EL (cell line): ENCODE results near the gene PRPF38B.
A peak's percentile ranks its signal among the peaks of the same experiment; 100 is the strongest.
"Not testable (repeated sequence)": the region's sequence is repeated elsewhere in the genome, so short reads cannot be mapped to it uniquely, and the experiment has no call there.

Source experiments
- DNase-seq: peaks from one replicate; pipeline ENCODE4 v3.0.0-alpha.2; 2016

PRPF38B gene

DNA sequence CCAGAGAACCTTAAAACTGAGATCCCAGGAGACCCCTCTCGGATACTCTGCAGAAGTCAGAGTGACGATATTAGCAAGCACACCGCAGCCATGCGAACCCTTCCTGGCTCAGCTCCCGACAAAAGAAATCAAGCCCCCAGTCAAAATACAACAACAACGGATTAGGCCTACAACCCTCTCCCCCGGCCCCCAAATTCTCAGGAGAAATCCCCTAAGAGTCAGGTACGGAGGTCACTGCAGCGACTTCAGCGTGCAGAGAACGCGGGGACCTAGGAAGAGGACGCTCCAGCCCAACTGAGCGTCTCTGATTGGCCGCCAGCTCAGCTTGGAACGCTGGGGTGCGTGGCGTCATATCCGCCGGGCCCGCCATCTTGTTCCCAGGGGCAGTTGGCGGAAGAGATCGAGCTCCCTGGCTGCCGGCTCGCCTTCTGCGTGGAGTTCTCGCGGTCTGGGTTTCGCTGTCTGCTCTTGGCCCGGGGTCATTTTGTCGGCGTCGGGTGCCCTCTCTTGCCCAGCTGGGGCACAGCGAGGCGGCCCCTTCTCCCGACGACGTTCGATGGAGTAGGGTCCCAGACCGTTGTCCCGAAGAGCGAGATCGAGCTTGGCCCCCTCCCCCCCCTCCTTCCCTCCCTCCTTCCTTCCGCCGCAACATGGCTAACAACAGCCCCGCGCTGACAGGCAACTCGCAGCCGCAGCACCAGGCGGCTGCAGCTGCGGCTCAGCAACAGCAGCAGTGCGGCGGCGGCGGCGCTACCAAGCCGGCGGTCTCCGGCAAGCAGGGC, at the start of gene PRPF38B:
Gene PRPF38B (plus strand): TSS at position 369 of the 782 bp plus-strand sequence. CDS start 282 bp downstream, at position 651.
- DNase-seq: peak; percentile 93

GRCh38 chr1:108643492-108644335, 48.4 kb upstream of the PRPF38B start:
- peak; percentile 61 for DNase-seq

DNA sequence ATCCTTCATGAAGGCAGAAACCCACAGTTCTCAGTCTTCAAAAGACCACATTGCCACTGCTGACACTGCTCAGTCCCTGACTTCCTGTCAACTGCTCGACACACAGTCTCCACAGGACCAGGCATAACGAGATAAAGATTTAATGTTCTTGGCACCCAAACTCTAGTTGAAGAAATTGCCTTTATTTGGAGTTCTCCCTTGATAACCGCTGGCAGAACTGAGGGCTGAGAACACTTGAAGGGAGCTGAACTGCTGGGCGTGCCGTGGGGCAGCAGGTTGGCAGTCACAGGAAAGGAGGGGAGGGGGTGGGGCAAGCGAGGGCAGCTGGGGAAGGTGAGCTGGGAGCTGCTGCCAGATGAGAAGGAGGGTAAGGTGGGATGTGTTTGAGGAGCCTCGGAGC, 47.1 kb upstream of the PRPF38B start:
- no peak for DNase-seq

GRCh38 chr1:108645564-108646184, 46.4 kb upstream of the PRPF38B start:
- no peak for DNase-seq

GRCh38 chr1:108646265-108646647, 45.9 kb upstream of the PRPF38B start:
- DNase-seq: no peak

DNA sequence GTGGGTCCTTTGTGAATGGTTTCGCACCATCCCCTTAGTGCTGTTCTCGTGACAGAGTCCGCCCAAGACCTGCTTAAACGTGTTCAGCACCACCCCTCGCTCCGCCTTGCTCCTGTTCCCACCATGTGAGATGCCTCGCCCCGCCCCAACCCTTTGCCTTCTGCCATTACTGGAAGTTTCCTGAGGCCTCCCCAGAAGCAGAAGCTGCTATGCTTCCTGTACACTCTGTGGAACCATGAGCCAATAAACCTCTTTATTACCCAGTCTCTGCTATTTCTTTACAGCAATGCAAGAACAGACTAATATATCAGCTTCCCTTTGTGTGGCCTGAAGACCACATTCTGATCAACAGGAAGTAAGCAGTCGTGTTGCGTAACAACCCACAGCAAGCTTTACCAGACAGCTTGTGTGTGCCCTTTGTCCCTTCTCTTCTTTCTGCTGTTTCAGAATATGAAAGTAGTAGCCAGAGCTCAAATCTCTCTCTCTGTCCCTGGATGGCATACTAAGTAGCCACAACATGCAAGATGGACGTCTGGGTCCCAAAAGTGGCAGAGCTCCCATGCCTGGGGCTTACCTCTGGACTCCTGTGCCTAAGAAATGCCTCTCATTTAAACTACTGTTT, 45.4 kb upstream of the PRPF38B start:
- peak; percentile 69 for DNase-seq

- no peak for DNase-seq
Observed at GRCh38 chr1:108653431-108654105, 38.5 kb upstream of the PRPF38B start.

- DNase-seq: no peak
Observed at GRCh38 chr1:108657356-108658080, 34.6 kb upstream of the PRPF38B start.

- DNase-seq: peak; percentile 68
Observed at GRCh38 chr1:108661030-108661609, 31.0 kb upstream of the PRPF38B start, which contains the start of gene HENMT1. Gene HENMT1 (minus strand): TSS chr1:108661093. CDS start chr1:108659884, 1,209 bp downstream.

GRCh38 chr1:108663074-108663473, 29.0 kb upstream of the PRPF38B start:
- DNase-seq: no peak

GRCh38 chr1:108664481-108664880, 27.6 kb upstream of the PRPF38B start:
- DNase-seq: no peak

- DNase-seq: no peak
Observed at GRCh38 chr1:108665067-108665466, 27.0 kb upstream of the PRPF38B start.

GRCh38 chr1:108665771-108666170, 26.3 kb upstream of the PRPF38B start:
- DNase-seq: no peak

GRCh38 chr1:108667422-108667821, 24.7 kb upstream of the PRPF38B start:
- DNase-seq: not testable (repeated sequence)

DNA sequence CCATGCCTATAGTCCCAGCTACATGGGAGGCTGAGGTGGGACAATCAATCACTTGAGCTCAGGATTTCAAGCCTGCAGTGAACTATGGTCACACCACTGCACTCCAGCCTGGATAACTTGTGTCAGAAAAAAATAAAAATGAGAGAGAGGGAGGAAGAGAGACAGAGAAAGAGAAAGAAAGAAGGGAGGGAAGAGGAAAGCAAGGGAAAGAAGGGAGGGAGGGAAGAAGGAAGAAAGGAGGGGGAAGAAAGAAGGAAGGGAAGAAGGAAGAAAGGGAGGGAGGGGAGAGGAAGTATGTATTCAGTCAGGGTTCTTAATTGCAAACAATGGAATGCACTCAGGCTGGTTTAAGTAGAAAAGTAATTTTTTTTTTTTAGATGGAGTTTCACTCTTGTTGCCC, 23.3 kb upstream of the PRPF38B start:
- no peak for DNase-seq

- no peak for DNase-seq
Observed at GRCh38 chr1:108669679-108670078, 22.4 kb upstream of the PRPF38B start.

GRCh38 chr1:108670131-108670773, 21.9 kb upstream of the PRPF38B start:
- peak; percentile 24 for DNase-seq

DNA sequence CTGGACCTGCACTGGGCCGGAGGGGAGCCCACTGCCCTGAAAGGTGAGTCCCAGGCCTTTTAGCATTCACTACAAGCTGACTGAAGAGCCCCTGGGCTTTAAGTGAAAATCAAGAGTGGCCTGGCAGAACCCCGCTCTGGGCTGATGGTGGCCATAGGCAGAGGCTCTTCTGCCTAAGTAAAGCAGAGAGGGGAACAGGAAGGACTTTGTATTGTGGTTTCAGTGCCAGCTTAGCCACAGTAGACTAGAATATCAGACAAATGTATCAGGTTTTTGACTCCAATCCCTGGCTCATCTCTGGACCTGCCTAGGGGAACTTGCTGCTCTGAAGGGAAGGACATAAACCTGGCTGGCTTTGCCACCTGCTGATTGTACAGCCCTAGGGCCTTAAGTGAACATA, 21.0 kb upstream of the PRPF38B start:
- DNase-seq: no peak

DNA sequence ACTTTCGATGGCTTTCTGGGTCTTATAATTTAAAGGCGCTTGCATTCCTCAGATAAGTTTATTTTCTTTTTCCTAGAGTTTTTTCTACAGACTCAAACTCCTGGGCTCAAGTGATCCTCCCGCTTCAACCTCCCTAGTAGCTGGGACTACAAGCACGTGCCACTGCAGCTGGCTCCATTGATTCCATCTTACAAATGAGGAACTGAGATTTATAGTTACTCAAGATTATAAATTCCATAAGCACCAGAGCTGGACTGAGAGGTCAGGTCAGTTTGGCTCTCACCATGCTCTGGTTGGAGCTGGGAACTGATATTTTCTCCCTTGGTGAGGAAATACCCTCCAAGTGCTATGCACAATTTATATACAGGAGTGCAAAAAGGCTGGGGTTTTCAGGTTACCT, 13.4 kb upstream of the PRPF38B start:
- DNase-seq: no peak

- DNase-seq: no peak
Observed at GRCh38 chr1:108679586-108680213, 12.4 kb upstream of the PRPF38B start.
